Stomach (tissue), 9 donors: ENCODE results near the gene SMIM1. TPM values are rescaled to one million over a fixed set of nuclear protein-coding genes. Genes with fewer than 3 reads are reported as not detected.

Experiments used
- DNase-seq, 2 donors: peaks; one replicate each; pipeline versions ENCODE4 v3.0.0 to v3.0.0-alpha.2; 2013 to 2019
- H3K27ac ChIP-seq, 5 donors: fragments of 200-600 bp in 4 of 5; sonication (generic) in 4 of 5; one replicate each; pipeline ENCODE4 v1.5.1; 2013 to 2019; ENCODE audit warnings: mild to moderate bottlenecking in 1 of 5, moderate library complexity in 1 of 5
- H3K27me3 ChIP-seq, 3 donors: fragments of 200-600 bp; sonication (generic); one replicate each; pipeline ENCODE4 v1.5.1; 2017 to 2019; ENCODE audit warnings: mixed run types in 1 of 3
- H3K36me3 ChIP-seq, 4 donors: fragments of 200-600 bp; sonication (generic); 1 replicate in 3 of 4; 2 replicates in 1 of 4; pipeline ENCODE4 v1.5.1; 2016 to 2019
- H3K4me1 ChIP-seq, 4 donors: fragments of 200-600 bp; sonication (generic); one replicate each; pipeline ENCODE4 v1.5.1; 2016 to 2019
- H3K4me3 ChIP-seq, 4 donors: fragments of 200-600 bp; sonication (generic) in 3 of 4; one replicate each; pipeline ENCODE4 v1.5.1; 2016 to 2019; ENCODE audit warnings: mild to moderate bottlenecking in 1 of 4
- H3K9me3 ChIP-seq, 4 donors: fragments of 200-600 bp; sonication (generic); one replicate each; pipeline ENCODE4 v1.5.1; 2016 to 2019
- EP300 ChIP-seq: sonication (generic); formaldehyde crosslinking; IDR thresholded peaks from one replicate; pipeline ENCODE4 v1.6.1; 2017; ENCODE audit warnings: antibody characterized with exemption
- POLR2A ChIP-seq, 4 donors: fragments of 450-650 bp; IDR thresholded peaks; one replicate each; pipeline ENCODE4 v1.6.1; 2016; ENCODE audit warnings: antibody characterized with exemption in 4 of 4, control low read depth in 2 of 4, mild to moderate bottlenecking in 1 of 4, moderate library complexity in 1 of 4
- POLR2AphosphoS5 ChIP-seq, 3 donors: sonication (generic); formaldehyde crosslinking; IDR thresholded peaks; one replicate each; pipeline ENCODE4 v1.6.1; 2016; ENCODE audit warnings: antibody characterized with exemption in 3 of 3
- WGBS, 5 donors: extraction: QIAGEN DNeasy Blood & Tissue Kit in 3 of 5; methylation state at CpG; one replicate each; pipeline versions ENCODE4 v1.1.5 to v1.1.7; 2013 to 2018; 5-methylcytosine and 5-hydroxymethylcytosine counted together
- intact Hi-C: fragments of 100-400 bp; cut with DNase I; formaldehyde crosslinking; loops from one replicate; pipeline ENCODE4 v1.15.1; 2023; ENCODE audit warnings: low total_unique reads
- polyA plus RNA-seq, 3 donors: library from polyadenylated mRNA; stranded (reverse); fragments of 200-250 nt; gene quantifications; one replicate each; pipeline ENCODE4 v1.2.3, GENCODE V29; 2013
- total RNA-seq, 5 donors: library from RNA; depleted of rRNA; stranded (reverse); fragments of >200 nt; gene quantifications; one replicate each; pipeline versions ENCODE4 v1.1.0 to v1.2.3, GENCODE V29; 2014 to 2016
- TF ChIP-seq, protein P1 (sequence below), 7 experiments: fragments of 450-650 bp in 4 of 7; fragments of 200-600 bp in 3 of 7; sonication (generic) in 3 of 7; IDR thresholded peaks; one replicate each; pipeline ENCODE4 v1.5.1; 2016 to 2019; ENCODE audit warnings: antibody characterized with exemption in 7 of 7, control low read depth in 2 of 7, mild to moderate bottlenecking in 1 of 7
- donor health status: healthy with polysubstance abuse.
- donor health status: Bipolar disorder and iron deficiency.
- donor health status: healthy.

Gene SMIM1
- total and polyA plus RNA-seq, 8 donors, result 7.3 to 26.5 (median 12.5) TPM; not detected in 5

DNA sequence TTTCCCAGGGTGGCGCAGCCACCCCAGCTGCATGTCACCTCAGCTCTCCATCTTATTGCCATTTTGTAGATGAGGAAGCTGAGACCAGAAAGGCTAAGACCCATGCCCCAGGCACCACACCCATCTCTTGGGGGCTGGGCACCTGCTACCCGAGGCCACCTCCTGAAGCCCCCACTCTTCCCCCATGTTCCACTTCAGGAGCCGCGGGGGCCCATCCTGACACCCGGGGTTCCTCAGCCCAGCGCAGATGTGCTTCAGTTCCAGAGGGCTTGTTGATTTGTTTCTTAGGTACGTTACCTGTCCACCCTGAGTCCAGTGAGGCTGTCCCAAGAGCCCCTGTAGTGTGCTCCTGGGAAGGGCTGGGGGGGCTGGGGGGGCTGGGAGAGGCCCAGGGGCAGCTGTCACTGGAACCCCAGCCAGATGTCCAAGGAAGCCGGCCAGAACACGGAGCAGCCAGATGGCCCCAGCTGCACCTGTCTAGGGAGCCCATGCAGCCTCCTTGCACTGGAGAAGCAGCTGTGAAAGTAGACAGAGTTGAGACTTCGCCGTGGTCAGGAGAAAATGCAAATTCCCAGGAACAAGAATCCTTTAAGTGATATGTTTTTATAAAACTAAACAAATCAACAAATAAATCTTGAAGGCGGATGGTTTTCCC is 37.4 kb upstream of the SMIM1 start:
- peaks cover 0 to 41% (median 33%) of the 10 kb centered on the region in 3 donors for H3K27me3 ChIP-seq
- peaks cover 0 to 13% (median 8%) of the 10 kb centered on the region in 4 donors for H3K4me1 ChIP-seq
- WGBS, 5 donors, result 82 to 87% (median 87%) methylated on average over 12 of the region's 12 CpGs
- intact Hi-C loops, result no loop called here
- H3K4me3 ChIP-seq, result no peak overlapping the region
- H3K36me3 ChIP-seq, result peaks cover 15 to 59% (median 55%) of the 10 kb centered on the region in 4 donors
- TF ChIP-seq, protein P1, sequence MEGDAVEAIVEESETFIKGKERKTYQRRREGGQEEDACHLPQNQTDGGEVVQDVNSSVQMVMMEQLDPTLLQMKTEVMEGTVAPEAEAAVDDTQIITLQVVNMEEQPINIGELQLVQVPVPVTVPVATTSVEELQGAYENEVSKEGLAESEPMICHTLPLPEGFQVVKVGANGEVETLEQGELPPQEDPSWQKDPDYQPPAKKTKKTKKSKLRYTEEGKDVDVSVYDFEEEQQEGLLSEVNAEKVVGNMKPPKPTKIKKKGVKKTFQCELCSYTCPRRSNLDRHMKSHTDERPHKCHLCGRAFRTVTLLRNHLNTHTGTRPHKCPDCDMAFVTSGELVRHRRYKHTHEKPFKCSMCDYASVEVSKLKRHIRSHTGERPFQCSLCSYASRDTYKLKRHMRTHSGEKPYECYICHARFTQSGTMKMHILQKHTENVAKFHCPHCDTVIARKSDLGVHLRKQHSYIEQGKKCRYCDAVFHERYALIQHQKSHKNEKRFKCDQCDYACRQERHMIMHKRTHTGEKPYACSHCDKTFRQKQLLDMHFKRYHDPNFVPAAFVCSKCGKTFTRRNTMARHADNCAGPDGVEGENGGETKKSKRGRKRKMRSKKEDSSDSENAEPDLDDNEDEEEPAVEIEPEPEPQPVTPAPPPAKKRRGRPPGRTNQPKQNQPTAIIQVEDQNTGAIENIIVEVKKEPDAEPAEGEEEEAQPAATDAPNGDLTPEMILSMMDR (IDR thresholded peaks at IDR 0.05), result no peak
- TF ChIP-seq POLR2A (IDR thresholded peaks at IDR 0.05) (no peak), POLR2AphosphoS5 (IDR thresholded peaks at IDR 0.05) (no peak), EP300 (no peak)
- DNase-seq, result no peak
- no peaks in the 10 kb centered on the region for H3K9me3 ChIP-seq
- H3K27ac ChIP-seq, result no peak overlapping the region

DNA sequence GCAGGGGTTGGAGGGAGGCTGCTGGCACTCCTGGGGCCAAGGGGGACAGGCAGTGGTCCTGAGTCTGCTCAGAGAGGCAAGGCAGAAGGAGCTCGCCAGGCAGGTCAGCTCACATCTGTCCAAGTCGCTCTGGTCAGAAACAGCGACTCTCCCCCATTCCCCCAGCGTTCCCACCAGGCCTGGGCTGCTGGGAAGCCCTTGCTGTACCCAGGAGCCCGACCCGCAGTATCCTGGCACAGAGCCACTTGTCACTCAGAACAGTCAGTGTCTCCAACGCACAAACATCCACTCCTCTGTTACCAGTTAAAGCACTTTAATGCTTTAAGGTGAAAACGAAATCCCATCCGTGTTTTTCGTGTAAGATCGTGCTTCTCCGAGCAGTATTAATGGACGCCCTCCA is 36.9 kb upstream of the SMIM1 start:
- Histone ChIP-seq H3K4me3 (no peak overlapping the region), H3K36me3 (peaks cover 17 to 64% (median 59%) of the 10 kb centered on the region in 4 donors), H3K27ac (no peak overlapping the region), H3K4me1 (peaks cover 0 to 13% (median 8%) of the 10 kb centered on the region in 4 donors), H3K27me3 (peaks cover 0 to 36% (median 29%) of the 10 kb centered on the region in 3 donors), H3K9me3 (no peaks in the 10 kb centered on the region)
- intact Hi-C loops, result no loop called here
- DNase-seq, result no peak
- WGBS, 5 donors, result 80 to 90% (median 85%) methylated on average over 13 of the region's 13 CpGs
- TF ChIP-seq POLR2A (IDR thresholded peaks at IDR 0.05), result no peak
- TF ChIP-seq POLR2AphosphoS5 (IDR thresholded peaks at IDR 0.05), result no peak
- TF ChIP-seq EP300, result no peak
- TF ChIP-seq, protein P1 (IDR thresholded peaks at IDR 0.05), result no peak

DNA sequence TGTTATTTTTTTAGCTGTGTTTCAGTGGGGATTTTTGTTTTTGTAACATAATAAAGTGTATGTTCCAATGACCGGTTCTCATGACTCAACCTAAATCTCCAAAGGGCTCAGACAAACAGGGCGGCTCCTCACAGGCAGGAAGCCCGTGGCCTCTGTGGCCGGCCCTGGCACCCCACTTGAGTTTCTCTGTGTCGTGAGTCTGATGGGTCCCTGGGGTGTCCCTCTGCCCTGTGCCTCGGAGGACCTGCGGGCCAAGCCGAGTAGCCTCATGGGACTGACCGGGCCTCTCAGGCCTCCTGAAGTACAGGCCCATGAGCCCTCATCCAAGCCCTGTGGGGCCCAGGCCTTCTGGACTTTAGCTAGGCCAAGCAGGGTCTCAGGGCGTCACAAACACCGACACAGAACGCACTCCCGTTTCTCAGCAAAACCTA is 36.4 kb upstream of the SMIM1 start:
- no peak overlapping the region for H3K4me3 ChIP-seq
- TF ChIP-seq EP300, result no peak
- no peak for TF ChIP-seq POLR2A (IDR thresholded peaks at IDR 0.05)
- 86 to 90% (median 89%) methylated on average over 9 to 13 of the region's 13 CpGs for WGBS, 5 donors
- H3K36me3 ChIP-seq, result peaks cover 19 to 69% (median 63%) of the 10 kb centered on the region in 4 donors
- H3K9me3 ChIP-seq, result no peaks in the 10 kb centered on the region
- DNase-seq, result no peak
- H3K27ac ChIP-seq, result no peak overlapping the region
- peaks cover 0 to 13% (median 8%) of the 10 kb centered on the region in 4 donors for H3K4me1 ChIP-seq
- intact Hi-C loops, result no loop called here
- H3K27me3 ChIP-seq, result peaks cover 0 to 31% (median 24%) of the 10 kb centered on the region in 3 donors

DNA sequence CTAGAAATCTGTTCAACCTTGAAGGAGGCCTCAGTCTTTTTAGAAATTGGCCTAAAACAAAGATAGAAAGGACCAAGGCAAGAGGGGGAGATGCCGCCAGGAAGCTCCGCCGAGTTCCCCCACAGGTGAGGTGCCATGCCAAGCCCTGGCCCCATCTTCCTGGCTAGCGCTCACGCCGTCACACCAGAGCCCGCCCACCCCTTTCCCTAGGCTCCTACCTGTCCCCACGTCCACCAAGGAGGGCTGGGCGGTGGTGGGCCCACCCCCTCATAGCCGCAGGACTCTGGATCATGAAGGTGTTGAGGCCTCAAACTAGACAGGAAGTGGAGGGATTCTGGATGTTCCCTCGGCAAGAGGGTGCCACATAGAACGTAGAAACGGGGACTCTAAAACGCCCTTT is 35.8 kb upstream of the SMIM1 start:
- Histone ChIP-seq H3K36me3 (peaks cover 20 to 74% (median 68%) of the 10 kb centered on the region in 4 donors), H3K4me3 (no peak overlapping the region), H3K27ac (no peak overlapping the region), H3K27me3 (peaks cover 0 to 25% (median 18%) of the 10 kb centered on the region in 3 donors), H3K9me3 (no peaks in the 10 kb centered on the region), H3K4me1 (peaks cover 0 to 13% (median 8%) of the 10 kb centered on the region in 4 donors)
- no peak for DNase-seq
- no peak for TF ChIP-seq EP300
- no peak for TF ChIP-seq POLR2AphosphoS5 (IDR thresholded peaks at IDR 0.05)
- TF ChIP-seq, protein P1 (IDR thresholded peaks at IDR 0.05), result no peak
- no peak for TF ChIP-seq POLR2A (IDR thresholded peaks at IDR 0.05)
- intact Hi-C loops, result no loop called here
- WGBS, 5 donors, result 85 to 94% (median 87%) methylated on average over 14 of the region's 14 CpGs

DNA sequence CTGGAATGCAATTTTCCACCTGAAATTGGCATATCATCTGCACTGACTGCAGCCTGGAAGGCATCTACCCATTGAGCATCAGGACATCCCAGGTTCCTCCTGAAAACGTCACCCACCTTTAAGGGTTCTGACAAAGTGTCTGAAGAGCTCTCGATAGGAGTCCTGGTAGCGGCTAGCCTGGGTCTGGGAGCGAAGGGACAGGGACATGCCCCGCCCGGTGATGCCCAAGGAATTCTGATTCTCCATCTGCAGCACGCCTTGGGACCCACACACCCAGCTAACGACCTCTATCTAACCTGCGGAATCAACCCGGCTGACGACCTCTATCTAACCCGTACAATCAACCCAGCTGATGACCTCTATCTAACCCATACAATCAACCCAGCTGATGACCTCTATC is 33.6 kb upstream of the SMIM1 start:
- DNase-seq, result no peak
- H3K4me1 ChIP-seq, result peaks cover 0 to 5% (median 0%) of the 10 kb centered on the region in 4 donors
- H3K36me3 ChIP-seq, result peaks cover 33 to 97% (median 85%) of the 10 kb centered on the region in 4 donors
- intact Hi-C loops, result no loop called here
- H3K27me3 ChIP-seq, result peaks cover 0 to 4% (median 0%) of the 10 kb centered on the region in 3 donors
- no peaks in the 10 kb centered on the region for H3K9me3 ChIP-seq
- no peak for TF ChIP-seq EP300
- TF ChIP-seq POLR2A (IDR thresholded peaks at IDR 0.05), result no peak
- TF ChIP-seq POLR2AphosphoS5 (IDR thresholded peaks at IDR 0.05), result no peak
- TF ChIP-seq, protein P1 (IDR thresholded peaks at IDR 0.05), result no peak
- no peak overlapping the region for H3K4me3 ChIP-seq
- H3K27ac ChIP-seq, result no peak overlapping the region
- 80 to 94% (median 87%) methylated on average over 8 to 12 of the region's 12 CpGs for WGBS, 5 donors
